GM12891 (cell line): ENCODE measurements around the gene PAK3.

ENCODE experiments used
- DNase-seq: peaks from one replicate; pipeline ENCODE4 v3.0.0; 2011; ENCODE audit warnings: low spot score; ENCODE audit not compliant: insufficient read length
- FAIRE-seq: peaks from 2 replicates; lab custom pipeline; 2011; peaks lifted over from hg19 to GRCh38; lab: Jason Lieb, UNC
- PAX5 ChIP-seq: IDR thresholded peaks from 2 replicates; pipeline ENCODE4 v1.6.1; 2011; ENCODE audit warnings: low read length, moderate library complexity, mild to moderate bottlenecking; ENCODE audit not compliant: insufficient read depth, severe bottlenecking
- POLR2A ChIP-seq: IDR thresholded peaks from 2 replicates; pipeline ENCODE4 v1.6.1; 2011; ENCODE audit warnings: low read depth, low read length, control low read depth
- POLR2AphosphoS5 ChIP-seq: IDR thresholded peaks from 2 replicates; pipeline ENCODE4 v1.6.1; 2011; ENCODE audit warnings: low read depth, low read length, control low read depth
- POU2F2 ChIP-seq: IDR thresholded peaks from 2 replicates; pipeline ENCODE4 v1.6.1; 2011; ENCODE audit warnings: low read depth, mild to moderate bottlenecking, control low read depth, low read length, moderate library complexity
- SPI1 ChIP-seq: IDR thresholded peaks from 2 replicates; pipeline ENCODE4 v1.6.1; 2011; ENCODE audit warnings: low read depth, low read length, control low read depth
- TAF1 ChIP-seq: IDR thresholded peaks from 2 replicates; pipeline ENCODE4 v1.6.1; 2011; ENCODE audit warnings: low read depth, low read length, control low read depth

PAK3 gene

GRCh38 chrX:111270339-111270738, 174.3 kb downstream of the PAK3 start, which contains the start of gene CAPN6:
TSS of gene CAPN6 (minus strand) at chrX:111270483. CDS start at chrX:111263936, 6,547 bp downstream.
- FAIRE-seq = no peak
- no peak for TF ChIP-seq SPI1
- no peak for TF ChIP-seq POLR2AphosphoS5
- TF ChIP-seq PAX5 = no peak
- no peak for TF ChIP-seq TAF1
- no peak for TF ChIP-seq POU2F2
- TF ChIP-seq POLR2A = no peak
- DNase-seq = no peak
